Muscle layer of duodenum (tissue), 2 donors: ENCODE data around the gene CORO6.

ENCODE experiments used
- H3K27ac ChIP-seq: one replicate; pipeline ENCODE4 v1.7.0; 2013; ENCODE audit warnings: mild to moderate bottlenecking, low read length
- H3K27me3 ChIP-seq: one replicate; pipeline ENCODE4 v1.7.0; 2013; ENCODE audit warnings: low read depth, mild to moderate bottlenecking, control low read depth, low read length
- H3K36me3 ChIP-seq, 2 donors: one replicate each; pipeline ENCODE4 v1.7.0; 2013; ENCODE audit warnings: low read length in 2 of 2, control low read depth in 1 of 2, mild to moderate bottlenecking in 1 of 2; ENCODE audit not compliant: insufficient read depth in 2 of 2, control insufficient read depth in 1 of 2
- H3K4me1 ChIP-seq, 2 donors: one replicate each; pipeline ENCODE4 v1.7.0; 2013; ENCODE audit warnings: low read length in 2 of 2, mild to moderate bottlenecking in 2 of 2, control low read depth in 1 of 2, moderate library complexity in 1 of 2; ENCODE audit not compliant: insufficient read depth in 2 of 2, control insufficient read depth in 1 of 2
- H3K4me3 ChIP-seq, 2 donors: one replicate each; pipeline ENCODE4 v1.7.0; 2013; ENCODE audit warnings: low read length in 2 of 2, low read depth in 1 of 2, mild to moderate bottlenecking in 1 of 2
- H3K9me3 ChIP-seq, 2 donors: one replicate each; pipeline ENCODE4 v1.7.0; 2013; ENCODE audit warnings: low read length in 2 of 2, control low read depth in 1 of 2, mild to moderate bottlenecking in 1 of 2; ENCODE audit not compliant: control insufficient read depth in 1 of 2
- donor health status: healthy.

The CORO6 gene

GRCh38 chr17:29581583-29582253 lies 41.0 kb downstream of the CORO6 start:
- no peaks in the 10 kb centered on the region for H3K27me3 ChIP-seq
- no peak overlapping the region for H3K4me3 ChIP-seq
- peaks cover under 1 to 16% of the 10 kb centered on the region in 2 donors for H3K4me1 ChIP-seq
- H3K36me3 ChIP-seq: peaks cover 12 to 32% of the 10 kb centered on the region in 2 donors
- H3K9me3 ChIP-seq: no peaks in the 10 kb centered on the region
- H3K27ac ChIP-seq: no peak overlapping the region

GRCh38 chr17:29579866-29580771 lies 42.6 kb downstream of the CORO6 start:
- H3K4me1 ChIP-seq: peaks cover 0 to 13% of the 10 kb centered on the region in 2 donors
- H3K36me3 ChIP-seq: peaks cover 14 to 48% of the 10 kb centered on the region in 2 donors

GRCh38 chr17:29578626-29579485 lies 43.9 kb downstream of the CORO6 start:
- no peaks in the 10 kb centered on the region for H3K27me3 ChIP-seq
- peaks cover 17 to 61% of the 10 kb centered on the region in 2 donors for H3K36me3 ChIP-seq
- H3K27ac ChIP-seq: no peak overlapping the region
- H3K9me3 ChIP-seq: no peaks in the 10 kb centered on the region
- no peak overlapping the region for H3K4me3 ChIP-seq
- H3K4me1 ChIP-seq: peaks cover 0 to 13% of the 10 kb centered on the region in 2 donors

More at GRCh38 chr17:29579866-29580771, 42.6 kb downstream of the CORO6 start:
- Histone ChIP-seq H3K27me3 (no peaks in the 10 kb centered on the region), H3K9me3 (no peaks in the 10 kb centered on the region), H3K27ac (no peak overlapping the region), H3K4me3 (no peak overlapping the region)

GRCh38 chr17:29577385-29578211 lies 45.1 kb downstream of the CORO6 start:
- peaks cover 13 to 60% of the 10 kb centered on the region in 2 donors for H3K36me3 ChIP-seq
- H3K27me3 ChIP-seq: no peaks in the 10 kb centered on the region
- H3K4me1 ChIP-seq: peaks cover 0 to 22% of the 10 kb centered on the region in 2 donors
- no peak overlapping the region for H3K4me3 ChIP-seq
- no peak overlapping the region for H3K27ac ChIP-seq
- no peaks in the 10 kb centered on the region for H3K9me3 ChIP-seq

- H3K4me1 ChIP-seq: peaks cover 0 to 28% of the 10 kb centered on the region in 2 donors
- H3K27me3 ChIP-seq: no peaks in the 10 kb centered on the region
- no peaks in the 10 kb centered on the region for H3K9me3 ChIP-seq
- H3K36me3 ChIP-seq: peaks cover 10 to 60% of the 10 kb centered on the region in 2 donors
- no peak overlapping the region for H3K27ac ChIP-seq
- H3K4me3 ChIP-seq: no peak overlapping the region
Measured at GRCh38 chr17:29577001-29577370, 45.7 kb downstream of the CORO6 start.

- peaks cover 9 to 54% of the 10 kb centered on the region in 2 donors for H3K36me3 ChIP-seq
- no peak overlapping the region for H3K27ac ChIP-seq
- no peaks in the 10 kb centered on the region for H3K9me3 ChIP-seq
- H3K4me1 ChIP-seq: peaks cover 0 to 33% of the 10 kb centered on the region in 2 donors
- no peaks in the 10 kb centered on the region for H3K27me3 ChIP-seq
- H3K4me3 ChIP-seq: no peak overlapping the region
Measured at GRCh38 chr17:29576214-29577000, 46.3 kb downstream of the CORO6 start.

- Histone ChIP-seq H3K4me3 (no peak overlapping the region), H3K27ac (no peak overlapping the region), H3K36me3 (peaks cover 9 to 49% of the 10 kb centered on the region in 2 donors), H3K27me3 (no peaks in the 10 kb centered on the region), H3K4me1 (peaks cover 0 to 33% of the 10 kb centered on the region in 2 donors), H3K9me3 (no peaks in the 10 kb centered on the region)
Measured at GRCh38 chr17:29575511-29576213, 47.0 kb downstream of the CORO6 start.

- H3K4me1 ChIP-seq: peaks cover 0 to 33% of the 10 kb centered on the region in 2 donors
Measured at GRCh38 chr17:29574732-29575510, 47.8 kb downstream of the CORO6 start.

More at GRCh38 chr17:29574732-29575510, 47.8 kb downstream of the CORO6 start:
- H3K27ac ChIP-seq: no peak overlapping the region
- H3K27me3 ChIP-seq: no peaks in the 10 kb centered on the region
- no peak overlapping the region for H3K4me3 ChIP-seq
- peaks cover 9 to 49% of the 10 kb centered on the region in 2 donors for H3K36me3 ChIP-seq
- H3K9me3 ChIP-seq: no peaks in the 10 kb centered on the region
